Measurements from ENCODE around the gene VSTM2L.
"Not testable (repeated sequence)": the region's sequence is repeated elsewhere in the genome, so short reads cannot be mapped to it uniquely, and the experiment has no call there.

The VSTM2L gene, protein sequence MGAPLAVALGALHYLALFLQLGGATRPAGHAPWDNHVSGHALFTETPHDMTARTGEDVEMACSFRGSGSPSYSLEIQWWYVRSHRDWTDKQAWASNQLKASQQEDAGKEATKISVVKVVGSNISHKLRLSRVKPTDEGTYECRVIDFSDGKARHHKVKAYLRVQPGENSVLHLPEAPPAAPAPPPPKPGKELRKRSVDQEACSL

DNA sequence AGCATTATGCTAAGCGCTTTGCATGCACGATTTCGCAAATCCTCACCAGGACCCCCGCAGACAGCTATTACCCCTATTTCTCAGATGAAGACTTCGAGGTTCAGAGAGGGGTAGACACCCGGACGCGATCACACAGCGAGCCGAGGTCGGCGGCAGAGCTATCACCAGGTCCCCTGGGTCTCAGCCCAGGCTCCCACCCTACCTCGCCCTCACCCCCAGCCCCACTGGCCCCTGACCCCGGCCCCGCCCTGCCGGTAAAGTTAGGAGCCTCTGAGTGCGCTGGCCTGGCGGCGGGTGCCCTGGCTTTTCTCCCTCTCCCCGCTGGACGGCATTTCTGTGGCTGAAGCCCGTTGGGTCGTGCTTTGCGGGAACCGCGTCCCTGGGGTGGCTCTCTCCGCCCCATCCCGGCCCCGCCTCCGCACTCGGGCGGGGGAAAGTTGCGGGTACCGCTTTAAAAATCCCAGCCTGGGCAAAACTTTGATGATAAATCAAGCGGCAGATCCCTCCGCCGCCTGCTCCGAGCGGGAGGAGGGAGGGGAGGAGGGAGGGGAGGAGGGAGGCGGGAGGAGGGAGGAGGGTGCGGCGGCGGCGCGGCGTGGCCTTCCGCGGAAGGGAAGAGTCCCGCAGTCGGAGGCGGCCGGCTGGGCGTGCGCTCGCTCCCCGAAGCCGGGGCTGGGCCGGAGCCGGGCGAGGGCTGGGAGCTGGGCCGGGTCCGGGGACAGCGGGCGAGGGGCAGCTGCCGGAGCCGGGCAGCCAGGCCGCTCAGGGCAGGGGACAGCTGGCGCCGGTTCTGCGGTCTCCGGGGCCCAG lies at the start of gene VSTM2L:
VSTM2L (plus strand) TSS at position 624 of the 810 bp plus-strand sequence. CDS start 224 bp downstream, outside the sequence.
- peak; percentile 13 for DNase-seq (ENCODE audit: low read depth)

DNA sequence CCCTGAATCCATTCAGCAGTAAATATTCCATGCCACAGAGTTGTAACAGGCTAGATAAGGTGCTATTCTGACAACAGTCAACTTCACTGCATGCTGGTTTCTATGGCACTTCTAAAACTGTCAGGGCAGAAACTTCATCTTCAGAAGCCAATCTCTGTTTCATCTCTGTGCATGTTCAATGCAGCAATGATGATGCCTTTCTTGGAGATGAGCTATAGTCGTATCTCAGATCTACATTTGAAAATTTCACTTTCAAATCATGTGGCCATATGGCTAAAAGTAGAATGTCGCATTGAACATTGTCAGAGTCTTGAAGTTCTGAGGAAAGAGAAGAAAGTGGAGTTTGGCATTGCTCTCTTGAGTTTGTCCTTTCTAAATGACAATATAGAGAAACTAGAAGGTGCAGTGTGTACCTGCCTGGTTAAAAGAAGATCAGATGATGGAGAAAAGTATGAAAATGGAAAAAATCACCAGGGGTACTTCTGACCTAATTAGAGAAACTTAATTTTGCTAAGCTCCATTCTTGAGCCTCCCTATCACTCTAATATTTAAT lies 49.0 kb upstream of the VSTM2L start:
- DNase-seq (ENCODE audit: low read depth): no peak

DNA sequence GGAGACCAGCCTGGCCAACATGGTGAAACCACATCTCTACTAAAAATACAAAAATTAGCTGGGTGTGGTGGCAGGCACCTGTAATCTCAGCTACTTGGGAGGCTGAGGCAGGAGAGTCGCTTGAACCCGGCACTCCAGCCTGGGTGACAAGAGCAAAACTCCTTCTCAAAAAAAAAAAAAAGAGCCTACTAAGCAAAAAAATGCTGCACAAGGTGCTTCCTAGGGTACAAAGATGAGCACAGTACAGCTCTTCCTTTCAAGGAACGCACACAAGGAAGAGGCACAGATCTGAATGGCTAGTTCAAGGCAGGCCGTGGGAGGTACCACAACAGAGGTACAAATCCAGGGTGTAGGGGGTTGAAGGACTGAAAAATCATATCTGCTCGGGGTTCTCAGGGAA lies 46.9 kb upstream of the VSTM2L start:
- not testable (repeated sequence) for DNase-seq (ENCODE audit: low read depth)

DNA sequence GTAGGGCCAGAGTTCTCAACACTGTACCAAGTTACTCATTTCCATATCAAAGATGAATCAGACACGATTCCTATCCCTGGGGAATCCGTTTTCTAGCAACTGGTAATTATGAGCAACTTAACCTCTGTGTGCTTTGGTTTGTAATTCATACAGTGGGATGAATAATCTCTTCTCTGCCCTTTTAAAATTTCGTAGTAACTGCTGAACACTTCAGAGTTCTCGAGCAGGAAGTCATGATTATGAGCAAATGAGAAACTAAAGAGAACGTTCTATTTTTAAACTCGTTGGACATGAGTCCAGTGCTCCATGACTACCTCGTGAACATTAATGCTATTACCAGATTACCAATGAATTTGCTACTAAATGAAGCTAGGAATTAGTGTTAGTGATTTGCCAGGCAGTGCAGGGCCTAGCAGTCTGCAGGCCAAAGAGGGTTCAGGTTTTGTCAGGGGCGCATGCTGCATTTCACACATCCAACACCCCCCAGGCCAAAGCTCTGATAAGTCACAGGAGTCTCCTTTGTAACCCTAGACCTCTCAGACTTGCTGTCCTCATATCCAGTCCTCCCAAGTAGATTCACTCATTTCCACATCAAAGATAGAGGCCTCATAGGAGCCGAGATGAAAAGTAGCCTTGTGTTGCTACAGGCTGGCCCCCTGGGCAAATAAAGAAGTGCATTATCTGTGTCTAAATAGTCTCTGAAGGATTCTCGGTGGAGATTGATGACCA lies 45.8 kb upstream of the VSTM2L start:
- peak; percentile 20 for DNase-seq (ENCODE audit: low read depth)

DNA sequence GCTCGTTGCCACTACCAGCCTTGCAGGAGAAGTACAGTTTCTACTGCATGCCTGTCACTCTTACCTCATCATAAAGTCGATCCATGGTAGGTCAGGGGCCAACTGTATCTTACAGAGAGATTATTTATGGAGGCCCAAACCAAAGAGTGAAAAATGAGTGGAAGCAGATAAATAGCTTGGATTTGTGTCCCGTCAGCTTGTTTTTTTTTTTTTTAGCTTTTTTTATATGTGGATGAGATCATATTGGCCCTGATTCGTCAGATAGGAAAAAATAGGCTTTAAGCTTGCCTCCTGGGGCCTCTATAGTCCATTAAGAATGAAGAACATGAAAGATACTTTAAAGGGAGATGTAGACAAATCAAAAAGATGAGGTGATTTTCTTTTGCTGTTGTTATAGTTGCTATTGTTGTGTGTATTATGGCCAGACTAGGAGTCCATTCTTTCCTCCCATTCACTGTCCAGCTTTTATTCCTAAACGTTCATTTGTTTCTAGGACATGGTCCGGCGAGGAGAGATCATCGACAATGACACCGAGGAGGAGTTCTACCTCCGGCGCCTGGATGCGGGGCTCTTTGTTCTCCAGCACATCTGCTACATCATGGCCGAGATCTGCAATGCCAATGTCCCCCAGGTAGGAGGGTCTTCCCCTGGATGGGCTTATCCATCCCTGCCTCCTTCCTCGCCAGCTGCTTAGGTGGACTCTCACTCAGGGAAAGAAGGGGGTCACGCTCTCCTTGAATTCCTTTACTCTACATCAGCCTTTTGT lies 43.3 kb upstream of the VSTM2L start:
- DNase-seq (ENCODE audit: low read depth): no peak

DNA sequence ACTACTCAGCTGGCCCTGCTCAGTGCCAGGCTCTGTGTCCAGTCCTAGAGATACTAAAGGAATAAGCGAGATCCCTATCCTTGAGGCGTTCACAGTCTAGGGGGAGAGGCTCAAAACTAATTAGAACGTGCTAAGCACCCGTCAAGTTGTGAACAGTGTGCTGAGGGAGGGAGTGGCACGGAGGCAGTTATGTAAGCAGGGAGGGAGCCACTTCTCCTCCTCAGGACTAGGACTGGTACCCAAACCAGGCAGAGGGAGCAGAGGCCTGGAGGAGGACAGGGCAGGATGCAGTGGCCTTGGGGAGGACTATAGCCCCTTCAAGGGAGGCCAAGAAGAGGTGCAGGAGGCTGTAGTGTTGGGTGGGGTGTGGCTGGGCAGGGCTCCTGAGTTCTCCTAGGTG lies 39.6 kb upstream of the VSTM2L start:
- DNase-seq (ENCODE audit: low read depth): no peak

DNA sequence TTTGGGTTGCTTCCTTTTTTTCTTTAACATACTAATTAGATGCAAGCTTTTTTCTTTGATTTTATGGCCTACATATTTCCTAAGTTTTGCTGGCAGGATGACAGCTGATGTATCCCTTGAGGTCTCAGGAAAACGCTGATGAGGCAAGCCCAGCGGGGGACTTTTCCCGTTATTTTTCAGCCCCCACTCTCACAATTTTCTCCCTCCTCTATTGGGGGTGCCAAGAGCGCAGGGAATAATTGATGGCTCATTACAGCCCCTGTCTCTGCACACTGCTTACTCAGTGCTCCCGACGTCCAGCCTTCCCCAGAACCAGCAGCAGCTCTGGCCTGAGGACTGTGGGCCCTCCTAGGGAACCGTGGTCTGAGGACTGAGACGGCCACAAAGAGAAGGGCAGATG lies 38.6 kb upstream of the VSTM2L start:
- DNase-seq (ENCODE audit: low read depth): no peak

DNA sequence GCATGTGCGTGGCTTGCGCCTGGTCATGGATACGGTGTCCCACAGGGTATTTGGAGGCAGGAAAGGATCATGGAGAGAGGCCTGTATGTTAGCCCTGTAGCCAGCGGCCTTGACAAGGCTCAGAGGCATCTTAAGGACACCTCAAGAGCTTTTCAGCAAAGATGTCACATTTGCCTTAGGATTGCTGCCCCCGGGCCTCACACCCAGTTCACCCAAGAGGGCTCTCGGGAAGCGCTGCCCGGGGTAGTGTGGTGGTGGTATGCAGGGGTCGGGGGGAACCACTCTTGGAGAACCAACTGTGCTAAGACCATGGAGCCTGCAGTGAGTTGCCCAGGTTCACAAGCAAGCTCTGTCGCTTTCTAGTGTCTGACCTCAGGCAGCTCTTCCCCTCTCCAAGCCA lies 36.9 kb upstream of the VSTM2L start:
- DNase-seq (ENCODE audit: low read depth): no peak

DNA sequence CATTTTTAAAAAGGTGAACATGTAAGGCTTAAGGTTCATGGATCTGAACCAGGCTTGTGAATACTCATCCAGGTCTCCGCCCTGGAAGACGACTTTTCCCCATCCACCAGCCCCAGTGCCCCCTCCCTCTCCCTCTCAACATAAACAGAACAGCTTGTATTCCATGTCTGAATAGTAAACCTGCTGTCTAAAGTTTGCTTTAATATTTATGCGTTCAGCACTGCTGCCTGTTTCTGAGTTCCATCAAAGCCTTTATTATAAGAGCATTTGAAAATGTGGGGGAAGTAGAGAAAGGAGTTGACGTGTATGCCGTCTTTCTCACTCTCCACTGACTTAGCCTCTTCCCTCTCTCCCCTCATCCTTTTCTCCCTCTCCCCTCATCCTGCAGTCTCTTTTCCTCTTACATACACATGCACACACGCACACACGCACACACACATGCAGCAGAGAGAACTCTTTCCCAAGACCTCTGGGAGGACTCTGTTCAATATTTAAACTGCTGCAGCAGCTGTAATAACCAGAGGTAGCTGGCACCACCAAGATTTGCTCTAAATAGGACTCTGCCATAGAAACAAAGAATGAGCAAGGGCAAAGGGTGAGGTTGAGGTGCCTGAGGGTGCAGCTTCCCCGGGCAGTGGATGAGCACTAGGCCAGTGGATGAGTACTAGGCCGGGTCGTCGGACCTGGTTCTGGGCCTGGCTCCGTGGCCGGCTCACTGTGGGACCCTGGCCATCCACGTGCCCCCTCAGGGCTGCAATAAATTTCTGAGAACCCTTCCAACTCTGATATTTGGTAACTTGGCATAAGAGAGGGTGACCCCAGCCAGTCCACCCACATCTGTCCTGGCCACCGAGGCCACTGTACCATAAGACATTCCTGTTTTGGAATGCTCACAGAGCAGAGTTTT lies 35.4 kb upstream of the VSTM2L start:
- no peak for DNase-seq (ENCODE audit: low read depth)

DNA sequence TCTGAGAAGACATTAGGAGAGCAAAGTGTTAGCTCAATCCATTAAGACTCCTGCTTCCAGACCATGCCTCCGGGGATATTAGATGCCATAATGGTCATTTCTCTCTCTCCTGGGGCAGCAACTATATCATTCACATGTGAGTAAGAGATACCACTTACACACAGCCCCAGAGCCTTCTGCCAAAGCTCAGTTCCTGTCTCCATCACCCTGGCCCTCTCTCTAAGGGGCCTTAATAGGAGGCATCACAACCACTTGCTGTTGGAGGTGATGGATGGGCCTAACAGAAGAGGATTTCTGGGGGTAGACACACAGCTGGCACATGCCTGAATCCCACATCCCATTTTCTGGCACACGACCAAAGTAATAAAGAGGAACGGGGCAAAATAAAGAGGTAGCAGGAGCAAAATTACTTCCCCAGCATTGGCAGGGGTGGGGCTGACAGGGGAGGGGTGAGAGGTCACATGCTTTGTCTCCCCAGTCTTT lies 34.0 kb upstream of the VSTM2L start:
- DNase-seq (ENCODE audit: low read depth): no peak

DNA sequence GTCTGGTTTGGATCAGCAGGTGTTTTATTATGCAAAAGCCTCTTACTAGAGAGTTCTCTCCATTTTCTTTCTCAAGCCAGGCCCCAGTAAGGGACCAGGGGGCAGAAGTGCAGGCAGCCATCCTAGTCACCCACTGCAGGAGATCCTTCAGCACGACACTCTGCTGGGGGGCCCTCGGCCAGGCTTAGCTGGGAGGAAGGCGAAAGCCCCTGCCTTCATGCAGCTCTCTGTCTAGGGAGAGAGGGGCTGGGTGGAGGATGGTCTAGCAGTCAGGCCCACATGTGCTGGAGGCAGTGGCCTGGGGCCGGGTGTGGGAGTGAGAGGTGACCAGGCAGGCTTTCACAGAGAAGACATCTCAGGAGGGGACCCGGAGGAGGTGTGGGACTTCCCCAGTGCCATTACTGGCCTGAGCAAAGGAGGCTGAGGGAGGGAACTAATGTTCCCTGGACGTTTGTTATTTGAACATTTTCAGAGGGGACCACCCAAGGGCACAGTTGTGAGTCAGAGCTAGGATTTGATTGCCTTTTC lies 33.5 kb upstream of the VSTM2L start:
- no peak for DNase-seq (ENCODE audit: low read depth)

DNA sequence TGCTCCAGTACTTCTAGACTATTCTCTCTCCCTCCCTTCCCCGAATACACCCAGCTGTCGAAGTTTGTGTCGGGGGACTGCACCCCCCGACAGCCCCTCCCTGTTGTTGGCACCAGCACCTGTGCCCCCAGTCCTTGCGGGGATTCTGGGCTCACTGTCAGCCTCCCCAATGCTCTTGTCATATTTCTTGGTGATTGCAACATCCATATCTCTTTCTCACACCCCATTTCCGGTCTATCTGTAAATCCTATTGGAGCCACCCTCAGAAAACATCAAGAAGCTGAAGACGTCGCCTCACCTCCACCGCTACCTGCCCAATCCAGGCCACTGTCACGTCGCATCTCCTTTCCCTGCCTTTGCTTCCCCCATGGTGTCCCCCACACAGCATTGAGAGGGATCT lies 32.6 kb upstream of the VSTM2L start:
- no peak for DNase-seq (ENCODE audit: low read depth)

DNA sequence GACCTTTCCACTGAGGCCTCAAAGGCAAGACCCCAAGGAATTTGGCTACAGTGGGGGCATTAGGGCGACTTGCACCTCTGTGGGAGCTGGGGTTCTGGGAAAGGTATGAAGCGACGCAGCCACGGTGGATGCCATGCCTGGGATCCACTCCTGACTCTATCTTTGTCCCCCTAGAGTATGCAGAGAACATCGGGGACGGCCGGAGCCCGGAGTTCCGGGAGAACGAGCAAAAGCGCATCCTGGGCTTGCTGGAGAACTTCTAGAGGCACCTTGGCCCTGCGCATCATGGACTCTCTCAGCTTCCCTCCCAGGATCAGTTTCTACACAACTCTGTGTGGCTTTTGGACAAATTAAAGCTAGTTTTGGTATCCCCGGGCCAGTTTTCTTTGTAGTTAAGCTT lies 31.2 kb upstream of the VSTM2L start:
- no peak for DNase-seq (ENCODE audit: low read depth)

DNA sequence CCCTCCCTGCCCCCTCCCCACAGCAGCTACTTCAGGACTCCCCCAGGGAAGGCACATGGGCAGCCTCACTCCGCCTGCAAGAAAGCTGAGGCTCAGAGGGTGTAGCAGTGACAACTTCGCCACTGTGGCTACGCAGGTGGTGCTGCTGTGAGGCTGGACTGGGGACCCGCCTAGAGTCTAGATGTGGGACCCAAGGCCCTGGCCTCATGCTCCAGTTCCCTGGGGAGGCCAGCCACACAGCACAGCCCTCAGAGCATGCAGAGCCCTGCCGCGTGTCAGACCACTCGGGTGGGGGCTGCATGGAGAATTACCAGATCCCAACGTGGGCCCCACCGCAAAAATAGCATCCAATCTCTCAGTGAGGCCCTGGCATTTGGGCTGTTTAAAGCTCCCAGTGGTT lies 30.8 kb upstream of the VSTM2L start:
- no peak for DNase-seq (ENCODE audit: low read depth)

DNA sequence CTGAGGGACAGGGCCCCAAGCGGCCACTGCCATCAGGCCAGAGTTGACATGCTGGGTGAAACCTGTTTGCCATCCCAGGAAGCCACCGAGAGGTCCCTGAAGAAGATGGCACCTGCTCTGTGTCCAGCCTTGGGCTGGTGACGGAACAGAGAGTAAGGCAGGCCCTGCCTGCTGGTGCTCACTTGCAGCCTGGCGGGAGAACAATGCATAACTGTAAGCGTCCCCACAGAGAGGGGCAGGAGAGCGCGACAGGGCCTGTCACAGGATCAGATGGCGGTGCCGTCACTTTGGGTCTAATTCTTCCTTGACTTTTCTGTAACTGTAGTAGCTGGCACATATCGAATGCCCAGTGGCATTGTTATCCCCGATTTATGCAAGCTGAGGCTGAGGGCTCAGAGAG lies 29.0 kb upstream of the VSTM2L start:
- no peak for DNase-seq (ENCODE audit: low read depth)

DNA sequence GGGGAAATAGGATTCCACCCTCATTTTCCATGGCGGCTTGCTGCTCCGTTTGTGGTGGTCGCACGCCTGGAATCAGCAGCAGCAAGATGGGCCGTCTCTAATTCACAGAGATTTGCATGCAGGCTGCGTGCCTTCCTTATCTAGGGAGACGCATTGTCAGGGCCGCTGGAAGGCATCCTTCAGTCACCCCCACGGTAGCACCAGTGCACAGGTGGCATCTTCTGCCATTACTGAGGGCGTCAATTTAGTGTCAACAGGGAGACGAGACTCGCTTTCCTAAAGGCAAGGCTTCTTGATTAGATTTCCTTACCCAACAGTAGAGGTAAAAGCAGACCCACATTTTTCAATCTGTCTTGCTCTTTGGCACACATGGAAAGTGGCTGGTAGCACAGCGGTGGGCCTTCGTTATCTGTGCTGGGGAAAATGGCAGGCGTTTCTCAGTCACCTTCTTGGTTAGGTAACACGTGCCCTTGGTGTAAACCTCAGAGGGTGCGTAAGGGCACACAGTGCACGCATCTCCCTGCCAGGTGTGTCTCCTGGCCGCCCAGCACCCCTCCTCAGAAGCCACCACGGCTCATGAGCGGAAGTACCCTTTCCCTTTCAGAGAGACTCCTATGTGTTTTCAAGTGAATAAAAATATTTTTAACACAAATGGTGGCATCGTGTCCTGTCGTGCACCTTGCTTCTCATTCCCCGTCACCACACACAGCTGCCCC lies 27.3 kb upstream of the VSTM2L start:
- no peak for DNase-seq (ENCODE audit: low read depth)

DNA sequence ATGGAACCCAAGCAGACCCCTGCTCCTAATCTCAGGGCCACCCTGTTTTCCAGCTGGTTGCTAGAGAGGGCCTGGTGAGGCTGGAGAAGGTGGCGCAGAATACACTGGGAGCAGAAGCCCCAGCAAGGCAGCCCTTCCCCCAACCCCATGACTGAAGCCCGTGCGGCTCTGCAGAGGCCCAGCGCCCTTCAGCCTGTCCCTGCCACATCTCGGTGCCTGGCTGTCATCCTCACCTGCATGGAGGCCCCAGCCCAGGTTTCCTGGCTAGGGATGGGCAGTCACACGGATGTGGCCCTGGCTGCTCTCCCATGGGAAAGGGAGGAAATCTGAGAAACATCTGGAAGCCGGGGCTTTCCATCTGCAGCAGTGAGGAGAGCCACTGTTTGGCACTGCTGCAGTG lies 26.1 kb upstream of the VSTM2L start:
- DNase-seq (ENCODE audit: low read depth): no peak

DNA sequence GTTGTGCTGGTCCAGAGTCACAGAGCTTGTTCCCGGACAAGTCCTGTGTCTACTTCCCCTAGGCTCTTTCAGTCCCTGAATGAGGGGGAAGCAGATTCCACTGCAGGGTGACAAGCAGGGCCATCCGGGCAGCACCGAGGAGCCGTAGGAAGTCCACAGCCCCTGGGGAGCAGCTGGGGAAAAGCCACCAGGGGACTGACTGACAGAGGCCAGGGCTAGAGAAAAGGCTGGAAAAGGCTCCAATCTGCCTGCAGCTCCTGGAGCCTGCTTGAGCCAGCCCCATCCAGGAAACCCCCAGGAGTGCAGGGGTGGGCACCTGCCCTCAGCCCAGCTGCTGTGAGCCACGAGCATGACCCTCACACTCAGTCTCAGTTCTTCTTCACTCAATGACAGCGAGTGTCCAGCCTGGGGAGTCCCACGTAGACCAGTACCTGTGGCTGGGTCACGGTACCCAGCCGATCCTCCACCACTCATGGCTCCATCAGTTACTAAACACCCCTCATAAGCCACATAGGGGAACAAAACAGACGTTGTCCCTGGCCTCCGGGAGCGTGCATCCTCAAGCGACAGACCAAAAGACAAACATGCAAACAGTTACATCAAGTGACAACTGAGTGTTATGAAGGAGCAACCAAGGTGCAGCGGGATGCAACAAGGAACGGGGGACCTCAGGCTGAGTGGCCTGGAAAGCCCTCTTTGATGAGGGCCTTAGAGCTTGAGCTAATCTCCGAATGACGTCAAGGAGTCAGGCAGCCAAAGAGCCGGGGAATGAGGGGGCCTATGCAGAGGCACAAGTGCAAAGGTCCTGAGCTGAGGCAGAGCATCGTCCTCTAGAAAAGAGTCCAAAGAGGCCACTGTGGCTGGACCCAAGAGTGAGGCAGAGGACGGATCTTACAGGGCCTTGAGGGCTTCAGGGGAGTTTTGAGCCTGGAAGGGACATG lies 24.8 kb upstream of the VSTM2L start:
- no peak for DNase-seq (ENCODE audit: low read depth)

Data from fibroblast of the conjunctiva (primary cell).